A673 (cell line): Measurements from ENCODE around the gene PRR30.

Experiments used
- CTCF ChIP-seq: fragments of 300-800, 200-600 bp; sonication (generic); conservative IDR thresholded peaks from 2 replicates; pipeline ENCODE4 v1.5.1; 2017; ENCODE audit warnings: low read depth, mild to moderate bottlenecking, antibody characterized with exemption, low read length, moderate library complexity, mixed read lengths
- EZH2 ChIP-seq: fragments of 200-600 bp; sonication (generic); IDR thresholded peaks from 2 replicates; pipeline ENCODE4 v1.6.1; 2017; ENCODE audit warnings: borderline replicate concordance, low read depth, mild to moderate bottlenecking, mixed read lengths, antibody characterized with exemption, low read length; ENCODE audit not compliant: poor library complexity, severe bottlenecking

GRCh38 chr2:27131429-27131828, 7.8 kb downstream of the PRR30 start:
- TF ChIP-seq CTCF, result no peak
- TF ChIP-seq EZH2, result no peak
